Measurements from ENCODE around the gene MTFR2.

DNA sequence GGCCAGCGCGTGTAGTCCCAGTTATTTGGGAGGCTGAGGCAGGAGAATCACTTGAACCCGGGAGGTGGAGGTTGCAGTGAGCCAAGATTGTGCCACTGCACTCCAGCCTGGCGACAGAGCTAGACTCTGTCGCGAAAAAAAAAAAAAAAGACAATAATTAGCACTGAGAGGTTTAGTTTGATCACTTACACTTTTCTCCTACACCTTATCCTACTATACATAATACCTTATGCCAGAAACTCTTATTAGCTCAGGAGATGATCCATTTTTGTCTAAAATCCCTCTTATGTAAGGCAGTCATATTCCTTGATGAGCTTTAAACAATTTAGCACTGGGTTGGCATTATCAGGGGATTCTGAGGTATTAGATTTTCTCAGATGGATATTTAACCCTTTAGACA is 3.6 kb upstream of the MTFR2 start:
- TF ChIP-seq JUN (IDR thresholded peaks at IDR 0.05; ENCODE audit: borderline replicate concordance, insufficient read depth, insufficient read length, low read depth) (no peak), POLR2A (IDR thresholded peaks at IDR 0.05; ENCODE audit: low read depth, low read length) (no peak), EZH2 (IDR thresholded peaks at IDR 0.05; ENCODE audit: borderline replicate concordance, low read depth, low read length, severe bottlenecking) (no peak)
- TF ChIP-seq, protein P1, sequence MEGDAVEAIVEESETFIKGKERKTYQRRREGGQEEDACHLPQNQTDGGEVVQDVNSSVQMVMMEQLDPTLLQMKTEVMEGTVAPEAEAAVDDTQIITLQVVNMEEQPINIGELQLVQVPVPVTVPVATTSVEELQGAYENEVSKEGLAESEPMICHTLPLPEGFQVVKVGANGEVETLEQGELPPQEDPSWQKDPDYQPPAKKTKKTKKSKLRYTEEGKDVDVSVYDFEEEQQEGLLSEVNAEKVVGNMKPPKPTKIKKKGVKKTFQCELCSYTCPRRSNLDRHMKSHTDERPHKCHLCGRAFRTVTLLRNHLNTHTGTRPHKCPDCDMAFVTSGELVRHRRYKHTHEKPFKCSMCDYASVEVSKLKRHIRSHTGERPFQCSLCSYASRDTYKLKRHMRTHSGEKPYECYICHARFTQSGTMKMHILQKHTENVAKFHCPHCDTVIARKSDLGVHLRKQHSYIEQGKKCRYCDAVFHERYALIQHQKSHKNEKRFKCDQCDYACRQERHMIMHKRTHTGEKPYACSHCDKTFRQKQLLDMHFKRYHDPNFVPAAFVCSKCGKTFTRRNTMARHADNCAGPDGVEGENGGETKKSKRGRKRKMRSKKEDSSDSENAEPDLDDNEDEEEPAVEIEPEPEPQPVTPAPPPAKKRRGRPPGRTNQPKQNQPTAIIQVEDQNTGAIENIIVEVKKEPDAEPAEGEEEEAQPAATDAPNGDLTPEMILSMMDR (IDR thresholded peaks at IDR 0.05; ENCODE audit: extremely low read depth in 1 of 2, insufficient read depth in 1 of 2, low read depth in 1 of 2, low read length in 2 of 2): no peak
- TF ChIP-seq, protein P2, sequence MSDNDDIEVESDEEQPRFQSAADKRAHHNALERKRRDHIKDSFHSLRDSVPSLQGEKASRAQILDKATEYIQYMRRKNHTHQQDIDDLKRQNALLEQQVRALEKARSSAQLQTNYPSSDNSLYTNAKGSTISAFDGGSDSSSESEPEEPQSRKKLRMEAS (IDR thresholded peaks at IDR 0.05; ENCODE audit: insufficient read depth, insufficient read length): no peak
